GM10266 (cell line): ENCODE data around the gene LRRC10B.

Source experiments
- DNase-seq: peaks from one replicate; pipeline ENCODE4 v3.0.0; 2012; ENCODE audit errors: extremely low spot score
- CTCF ChIP-seq: IDR thresholded peaks from 2 replicates; pipeline ENCODE4 v1.5.1; 2012; ENCODE audit warnings: mild to moderate bottlenecking, low read depth; ENCODE audit not compliant: control insufficient read depth, insufficient read depth; ENCODE audit errors: missing control alignments

LRRC10B gene

GRCh38 chr11:61516675-61517572 lies 8.4 kb downstream of the LRRC10B start:
- DNase-seq: peak; percentile 87
- TF ChIP-seq CTCF: peak; percentile 92

GRCh38 chr11:61518032-61518795 lies 9.7 kb downstream of the LRRC10B start:
- no peak for TF ChIP-seq CTCF
- no peak for DNase-seq

GRCh38 chr11:61522881-61523280 lies 14.3 kb downstream of the LRRC10B start:
- no peak for TF ChIP-seq CTCF

GRCh38 chr11:61524446-61524845 lies 15.9 kb downstream of the LRRC10B start:
- TF ChIP-seq CTCF: no peak
- DNase-seq: no peak

More at GRCh38 chr11:61522881-61523280, 14.3 kb downstream of the LRRC10B start:
- DNase-seq: no peak

GRCh38 chr11:61524963-61525587 lies 16.5 kb downstream of the LRRC10B start:
- no peak for TF ChIP-seq CTCF
- DNase-seq: no peak

- no peak for DNase-seq
- no peak for TF ChIP-seq CTCF
Measured at GRCh38 chr11:61526229-61526628, 17.7 kb downstream of the LRRC10B start.
